SK-N-SH (cell line): ENCODE measurements around the gene PDK2.

Experiments used
- CTCF ChIP-seq: fragments of 200-600 bp; sonication (generic); IDR thresholded peaks from 2 replicates; pipeline ENCODE4 v1.6.1; 2017; ENCODE audit warnings: antibody characterized with exemption, mild to moderate bottlenecking, moderate library complexity
- EP300 ChIP-seq, 2 experiments: IDR thresholded peaks; 2 replicates each; pipeline versions ENCODE4 v1.4.0 to v1.6.1; 2012; ENCODE audit warnings: borderline replicate concordance in 1 of 2, low read depth in 1 of 2, low read length in 1 of 2
- IRF3 ChIP-seq: fragments of 150-350 bp; IDR thresholded peaks from 2 replicates; pipeline ENCODE4 v1.6.1; 2016; ENCODE audit warnings: mild to moderate bottlenecking, low read depth, low read length
- JUND ChIP-seq: IDR thresholded peaks from 2 replicates; pipeline ENCODE4 v1.4.0; 2012
- NFIC ChIP-seq: IDR thresholded peaks from 2 replicates; pipeline ENCODE4 v1.4.0; 2012; ENCODE audit warnings: borderline replicate concordance
- NRF1 ChIP-seq: IDR thresholded peaks from 2 replicates; pipeline ENCODE4 v1.6.1; 2012; ENCODE audit warnings: low read depth, mild to moderate bottlenecking, low read length
- RCOR1 ChIP-seq: fragments of 150-350 bp; IDR thresholded peaks from 2 replicates; pipeline ENCODE4 v1.6.1; 2017; ENCODE audit warnings: antibody characterized with exemption, low read length
- RXRA ChIP-seq: IDR thresholded peaks from 2 replicates; pipeline ENCODE4 v1.4.0; 2012; ENCODE audit warnings: low read depth, mild to moderate bottlenecking, borderline replicate concordance
- SMC3 ChIP-seq: IDR thresholded peaks from 2 replicates; pipeline ENCODE4 v1.6.1; 2012; ENCODE audit warnings: low read depth, low read length, improper control_type of control experiment
- TAF1 ChIP-seq: IDR thresholded peaks from 2 replicates; pipeline ENCODE4 v1.6.1; 2012; ENCODE audit warnings: low read depth, mild to moderate bottlenecking, low read length, moderate library complexity, borderline replicate concordance
- YY1 ChIP-seq: IDR thresholded peaks from 2 replicates; pipeline ENCODE4 v1.4.0; 2012; ENCODE audit warnings: low read depth, mild to moderate bottlenecking

GRCh38 chr17:50125420-50125997 is 30.4 kb downstream of the PDK2 start:
- TF ChIP-seq CTCF (no peak), RCOR1 (no peak), RXRA (no peak), SMC3 (no peak), TAF1 (no peak), JUND (no peak), IRF3 (no peak), EP300 (IDR thresholded peaks at IDR 0.05; ENCODE audit: borderline replicate concordance in 1 of 2, low read depth in 1 of 2, low read length in 1 of 2) (no peak), NRF1 (no peak), NFIC (no peak), YY1 (no peak)
